Measurements from ENCODE around the gene NDUFS7. TPM values are rescaled to one million over a fixed set of nuclear protein-coding genes. Genes with fewer than 3 reads are reported as not detected.

NDUFS7 gene
- total and polyA plus RNA-seq, 2 donors (not counting 3 experiments of a cell fraction or from before 2014, with no cell fraction given): 101 to 224 TPM

GRCh38 chr19:1373042-1373533 is 10.6 kb upstream of the NDUFS7 start:
- Histone ChIP-seq H3K9me1 (replicated peaks; ENCODE audit: control insufficient read depth, extremely low read depth, insufficient read depth, low read length) (no peaks in the 10 kb centered on the region), H3K4me3 (replicated peaks in 1 of 3; ENCODE audit: insufficient read depth in 1 of 3, low read depth in 1 of 3, low read length in 3 of 3) (no peak overlapping the region), H3K4me1 (ENCODE audit: control insufficient read depth, extremely low read depth, insufficient read depth, low read length) (no peaks in the 10 kb centered on the region), H3K9ac (replicated peaks; ENCODE audit: extremely low read depth, insufficient read depth, low read length) (no peak overlapping the region), H4K20me1 (replicated peaks; ENCODE audit: control insufficient read depth, extremely low read depth, insufficient read depth, low read length) (no peaks in the 10 kb centered on the region), H3K36me3 (ENCODE audit: control insufficient read depth in 2 of 2, extremely low read depth in 1 of 2, insufficient read depth in 2 of 2, low read length in 2 of 2) (peaks cover 4 to 43% of the 10 kb centered on the region in 2 experiments), H2AFZ (ENCODE audit: low read depth, low read length) (no peak overlapping the region), H3K79me2 (ENCODE audit: control insufficient read depth, insufficient read depth, low read length) (no peaks in the 10 kb centered on the region), H3K27me3 (ENCODE audit: control insufficient read depth in 2 of 2, insufficient read depth in 2 of 2, low read length in 2 of 2) (no peaks in the 10 kb centered on the region), H3K4me2 (ENCODE audit: insufficient read depth, low read length) (no peak overlapping the region), H3K9me3 (replicated peaks; ENCODE audit: control insufficient read depth, insufficient read depth, low read length) (no peaks in the 10 kb centered on the region), H3K27ac (ENCODE audit: insufficient read depth, low read depth, low read length) (no peak overlapping the region)
- intact Hi-C loops (cut with micrococcal nuclease): no loop called here
- dilution Hi-C loops (cut with MboI; ENCODE audit: extremely low pct_ligation_motif_present, low sequenced_read_pairs): no loop called here
- FAIRE-seq (no peak), DNase-seq (ENCODE audit: low read depth, low spot score) (no peak)
- POLR2A ChIA-PET: no interaction called here
- TF ChIP-seq MYC (IDR thresholded peaks at IDR 0.05; ENCODE audit: low read depth, low read length) (no peak), POLR2AphosphoS5 (IDR thresholded peaks at IDR 0.05; ENCODE audit: insufficient read depth, low read depth, low read length) (no peak), GATA2 (IDR thresholded peaks at IDR 0.05; ENCODE audit: insufficient read depth, insufficient read length, low read depth, low read length) (no peak), MAX (IDR thresholded peaks at IDR 0.05; ENCODE audit: insufficient read depth, insufficient read length) (no peak), EZH2 (IDR thresholded peaks at IDR 0.05; ENCODE audit: borderline replicate concordance, low read depth, low read length, severe bottlenecking) (no peak), JUN (IDR thresholded peaks at IDR 0.05; ENCODE audit: borderline replicate concordance, insufficient read depth, insufficient read length, low read depth) (no peak), FOS (IDR thresholded peaks at IDR 0.05; ENCODE audit: borderline replicate concordance, insufficient read depth, low read length) (no peak), CTCF (IDR thresholded peaks at IDR 0.05; ENCODE audit: extremely low read depth in 1 of 2, insufficient read depth in 1 of 2, low read depth in 1 of 2, low read length in 2 of 2) (no peak), POLR2A (IDR thresholded peaks at IDR 0.05; ENCODE audit: low read depth, low read length) (no peak)
- CTCF ChIA-PET: interaction anchor here (1.2 to 5.0 kb wide), 6 partner anchors 9 to 129 kb away, joined by 3 to 31 read pairs (median 9); no protein-coding TSS in a partner anchor
- no TSS peak for BruUV-seq (replicated peaks)
